HG02870 (cell line): ENCODE measurements around the gene UQCC3.
"Not testable (repeated sequence)": the region's sequence is repeated elsewhere in the genome, so short reads cannot be mapped to it uniquely, and the experiment has no call there.

ENCODE experiments used
- ATAC-seq: cut with Tn5 transposase; IDR thresholded peaks from one replicate; pipeline ENCODE4 v1.9.1; 2021; ENCODE audit warnings: mild to moderate bottlenecking, moderate library complexity; ENCODE audit not compliant: unreplicated experiment

The UQCC3 gene, protein sequence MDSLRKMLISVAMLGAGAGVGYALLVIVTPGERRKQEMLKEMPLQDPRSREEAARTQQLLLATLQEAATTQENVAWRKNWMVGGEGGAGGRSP

DNA sequence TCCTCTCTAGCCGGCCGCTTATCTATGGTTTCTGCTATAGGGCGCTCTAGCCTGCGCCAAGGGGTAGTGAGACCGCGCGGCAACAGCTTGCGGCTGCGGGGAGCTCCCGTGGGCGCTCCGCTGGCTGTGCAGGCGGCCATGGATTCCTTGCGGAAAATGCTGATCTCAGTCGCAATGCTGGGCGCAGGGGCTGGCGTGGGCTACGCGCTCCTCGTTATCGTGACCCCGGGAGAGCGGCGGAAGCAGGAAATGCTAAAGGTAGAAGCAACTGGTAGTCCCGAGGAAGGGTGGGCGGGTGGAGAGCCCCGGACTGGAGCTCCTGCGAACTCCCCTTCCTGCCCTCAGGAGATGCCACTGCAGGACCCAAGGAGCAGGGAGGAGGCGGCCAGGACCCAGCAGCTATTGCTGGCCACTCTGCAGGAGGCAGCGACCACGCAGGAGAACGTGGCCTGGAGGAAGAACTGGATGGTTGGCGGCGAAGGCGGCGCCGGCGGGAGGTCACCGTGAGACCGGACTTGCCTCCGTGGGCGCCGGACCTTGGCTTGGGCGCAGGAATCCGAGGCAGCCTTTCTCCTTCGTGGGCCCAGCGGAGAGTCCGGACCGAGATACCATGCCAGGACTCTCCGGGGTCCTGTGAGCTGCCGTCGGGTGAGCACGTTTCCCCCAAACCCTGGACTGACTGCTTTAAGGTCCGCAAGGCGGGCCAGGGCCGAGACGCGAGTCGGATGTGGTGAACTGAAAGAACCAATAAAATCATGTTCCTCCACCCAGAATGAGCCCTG, at the start of gene UQCC3, which contains the start of gene LBHD1:
Gene UQCC3 (plus strand): TSS at position 66 of the 782 bp plus-strand sequence. CDS start 73 bp downstream, at position 139.
Gene LBHD1 (minus strand): TSS at position 660 of the 782 bp plus-strand sequence. CDS start 2,236 bp downstream, outside the sequence.
- ATAC-seq = peak; percentile 57

DNA sequence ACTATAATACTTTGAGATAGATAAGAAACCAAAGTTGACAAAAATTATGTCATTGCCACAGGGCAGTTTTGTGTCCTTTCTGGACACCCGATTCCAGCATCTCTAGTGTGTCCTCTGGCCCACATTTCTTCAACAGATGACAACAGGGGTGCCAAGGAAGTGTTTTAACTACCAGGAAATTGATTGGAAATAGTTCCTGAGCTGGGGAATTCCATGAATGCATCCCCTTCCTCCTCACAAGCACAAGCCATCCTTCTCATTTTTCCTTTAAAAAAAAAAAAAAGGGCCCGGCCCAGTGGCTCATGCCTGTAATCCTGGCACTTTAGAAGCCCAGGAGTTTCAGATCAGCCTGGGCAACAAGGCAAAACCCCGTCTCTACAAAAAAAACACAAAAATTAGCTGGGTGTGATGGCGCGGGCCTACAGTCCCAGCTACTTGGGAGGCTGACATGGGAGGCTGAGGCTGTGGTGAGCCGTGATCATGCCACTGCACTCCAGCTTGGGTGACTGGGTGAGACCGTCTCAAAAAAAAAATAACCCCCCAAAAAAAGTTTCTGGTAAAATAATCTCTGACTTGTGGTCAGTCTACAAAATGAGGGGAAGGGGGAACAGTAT, 48.9 kb upstream of the UQCC3 start:
- no peak for ATAC-seq

DNA sequence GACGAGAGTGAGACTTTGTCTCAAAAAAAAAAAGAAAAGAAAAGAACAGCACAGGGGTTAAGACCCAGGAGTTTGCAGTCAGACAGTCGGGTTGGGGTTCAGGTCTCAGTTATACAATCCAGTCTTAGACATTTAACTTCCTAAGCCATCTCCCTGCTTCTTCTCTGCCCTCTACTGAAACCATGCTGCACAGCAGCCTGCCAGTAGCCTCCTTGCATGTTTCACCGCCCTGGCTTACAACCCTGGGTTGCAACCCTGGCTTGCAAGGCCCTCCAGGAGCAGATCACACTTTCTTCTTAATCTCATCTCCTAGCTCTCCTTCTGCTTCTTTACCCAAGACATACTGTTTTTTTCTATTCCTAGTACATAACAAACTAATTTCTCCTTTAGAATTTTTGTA, 43.8 kb upstream of the UQCC3 start:
- no peak for ATAC-seq

DNA sequence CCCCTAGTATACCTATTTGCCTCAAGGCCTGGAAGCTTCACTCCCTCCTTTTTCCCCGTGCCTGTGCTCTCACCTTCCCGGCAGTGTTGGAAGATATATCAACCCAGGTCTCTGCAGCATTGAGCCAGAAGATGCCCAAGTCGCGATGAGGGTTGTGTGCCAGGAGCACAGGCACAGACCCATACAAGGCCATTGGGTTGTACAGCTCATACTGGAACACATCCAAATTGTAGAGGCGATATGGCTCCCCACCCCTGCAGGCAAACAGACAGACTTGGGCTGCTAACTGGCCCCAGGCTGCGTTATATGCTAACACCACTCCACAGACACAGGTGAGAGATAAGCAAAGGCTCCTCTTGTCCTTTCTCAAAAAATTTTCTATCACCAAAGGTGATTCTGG, 39.0 kb upstream of the UQCC3 start:
- ATAC-seq = no peak

DNA sequence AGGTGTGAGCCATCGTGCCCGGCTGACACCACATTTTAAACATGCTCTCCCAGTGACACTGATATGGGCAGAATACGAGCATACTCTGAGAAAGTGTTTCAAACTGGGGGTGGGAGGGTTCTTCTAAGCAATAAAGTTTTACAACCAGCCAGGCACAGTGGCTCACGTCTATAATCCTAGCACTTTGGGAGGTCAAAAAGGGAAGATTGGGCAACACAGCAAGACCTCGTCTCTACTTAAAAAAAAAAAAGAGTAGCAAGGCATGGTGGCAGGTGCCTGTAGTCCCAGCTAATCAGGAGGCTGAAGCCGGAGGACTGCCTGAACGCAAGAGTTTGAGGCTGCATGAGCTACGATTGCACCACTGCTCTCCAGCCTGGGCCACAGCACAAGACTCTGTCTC, 27.3 kb upstream of the UQCC3 start:
- ATAC-seq = no peak

DNA sequence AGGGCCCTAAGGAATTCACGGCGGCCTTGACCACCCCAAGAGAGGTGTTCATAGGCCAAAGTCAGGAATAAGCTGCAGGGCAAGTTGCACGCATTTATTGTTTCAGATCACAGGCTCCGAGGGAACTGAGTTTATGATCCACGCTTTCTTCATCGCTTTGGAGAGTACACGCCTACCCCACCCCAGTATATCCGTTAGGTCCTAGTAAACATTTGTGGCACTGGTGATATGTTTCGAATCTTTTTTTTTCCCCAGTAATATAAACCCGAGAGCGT, 25.9 kb upstream of the UQCC3 start:
- no peak for ATAC-seq

DNA sequence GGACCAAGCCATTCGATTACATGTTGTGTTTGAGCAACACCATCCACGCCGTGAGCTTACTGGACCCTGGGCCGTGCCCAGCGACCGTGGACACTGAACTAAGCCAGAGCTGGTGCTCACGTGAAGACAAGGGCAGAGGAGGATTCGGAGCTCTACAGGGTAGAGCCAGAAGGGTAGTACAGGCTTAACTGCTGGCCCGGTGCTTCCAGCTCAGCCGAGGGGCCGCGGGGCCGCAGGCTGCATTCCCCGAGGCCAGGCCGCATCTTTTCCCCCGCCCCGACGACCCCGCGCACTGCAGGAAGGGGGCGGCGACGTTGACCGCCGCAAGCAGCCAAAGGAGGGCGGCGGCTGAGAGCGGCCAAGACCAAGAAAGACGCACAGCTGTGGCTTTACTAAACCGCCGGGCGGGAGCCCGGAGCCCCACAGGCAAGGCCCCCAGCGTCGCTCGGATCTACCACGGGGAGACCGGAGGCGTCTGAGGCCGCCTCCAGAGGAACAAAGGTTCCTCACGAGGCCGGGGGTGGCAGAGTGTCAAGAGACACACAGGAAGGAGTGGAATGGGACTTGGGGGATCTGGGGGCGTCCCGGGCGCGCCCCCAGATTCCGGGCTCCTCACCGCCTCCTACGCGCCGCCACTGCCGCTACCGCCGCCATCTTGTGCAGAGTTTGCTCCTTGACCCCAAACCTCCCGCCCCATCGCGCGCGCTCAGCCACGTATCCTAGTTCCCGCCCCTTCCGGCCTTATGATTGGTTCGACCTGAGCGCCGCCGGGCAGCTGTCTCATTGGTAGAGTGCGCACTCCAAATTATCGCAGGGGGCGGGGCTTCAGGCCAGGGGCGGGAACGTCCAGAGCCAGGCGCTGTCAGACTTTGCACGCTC, 25.3 kb upstream of the UQCC3 start, which contains the start of gene GANAB:
Gene GANAB (minus strand): TSS at position 668 of the 879 bp plus-strand sequence. CDS start 14 bp downstream, at position 654.
- peak; percentile 90 for ATAC-seq

DNA sequence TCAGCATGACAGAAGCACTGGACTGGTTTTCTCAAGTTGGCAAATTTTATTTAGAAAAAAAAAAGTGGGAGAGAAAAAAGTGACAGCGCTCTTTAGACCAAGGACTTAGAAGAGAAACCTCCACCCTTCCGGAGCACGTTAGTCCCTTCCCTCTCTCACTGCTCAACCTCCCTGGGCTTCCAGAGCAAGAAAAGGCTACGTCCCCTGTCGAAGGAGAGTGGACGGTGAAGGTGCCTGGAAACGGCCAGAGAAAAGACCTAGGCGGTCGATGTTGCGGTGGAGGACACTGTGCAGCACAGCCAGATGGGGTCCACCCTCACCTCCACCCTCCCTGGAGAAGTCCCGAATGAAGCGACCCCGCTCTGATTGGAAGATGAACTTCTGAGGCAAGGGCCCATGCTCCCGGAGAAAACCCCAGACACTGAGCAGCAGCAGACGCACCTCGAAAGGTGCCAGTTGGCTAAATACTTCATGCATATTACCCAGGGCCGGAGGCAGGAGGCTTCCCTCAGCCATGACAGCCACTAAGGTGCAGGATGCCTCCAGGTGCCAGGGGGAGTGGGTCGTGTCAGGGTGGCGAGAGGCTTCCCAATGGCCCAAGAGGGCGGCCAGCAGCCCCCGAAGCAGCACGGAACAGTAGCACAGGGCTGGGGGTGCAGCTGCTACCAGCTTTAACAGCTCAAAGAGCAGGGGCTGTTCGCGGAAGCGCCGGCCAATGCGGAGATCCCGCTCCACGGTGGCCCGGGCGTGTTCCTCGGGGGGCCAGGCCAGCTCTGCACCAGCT, 24.5 kb upstream of the UQCC3 start:
- ATAC-seq = no peak

DNA sequence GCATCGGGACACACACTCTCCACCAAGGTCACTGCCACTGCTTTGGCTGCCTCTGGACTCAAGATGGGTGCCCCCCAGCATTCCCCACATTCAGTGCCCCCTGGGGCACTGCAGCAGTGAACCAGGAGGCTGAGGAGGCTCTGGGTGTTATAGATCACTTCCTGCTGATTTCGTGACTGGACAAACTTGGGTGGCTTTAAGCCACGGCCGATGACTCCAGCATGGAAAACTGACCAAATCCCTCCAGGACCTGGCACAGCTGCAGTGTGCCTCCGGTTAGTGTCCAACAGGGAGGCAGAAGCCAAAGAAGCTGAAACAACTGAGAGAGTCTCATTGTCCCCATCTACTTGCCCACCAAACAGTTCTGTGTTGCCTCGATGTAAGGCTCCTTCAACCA, 23.9 kb upstream of the UQCC3 start:
- ATAC-seq = no peak

DNA sequence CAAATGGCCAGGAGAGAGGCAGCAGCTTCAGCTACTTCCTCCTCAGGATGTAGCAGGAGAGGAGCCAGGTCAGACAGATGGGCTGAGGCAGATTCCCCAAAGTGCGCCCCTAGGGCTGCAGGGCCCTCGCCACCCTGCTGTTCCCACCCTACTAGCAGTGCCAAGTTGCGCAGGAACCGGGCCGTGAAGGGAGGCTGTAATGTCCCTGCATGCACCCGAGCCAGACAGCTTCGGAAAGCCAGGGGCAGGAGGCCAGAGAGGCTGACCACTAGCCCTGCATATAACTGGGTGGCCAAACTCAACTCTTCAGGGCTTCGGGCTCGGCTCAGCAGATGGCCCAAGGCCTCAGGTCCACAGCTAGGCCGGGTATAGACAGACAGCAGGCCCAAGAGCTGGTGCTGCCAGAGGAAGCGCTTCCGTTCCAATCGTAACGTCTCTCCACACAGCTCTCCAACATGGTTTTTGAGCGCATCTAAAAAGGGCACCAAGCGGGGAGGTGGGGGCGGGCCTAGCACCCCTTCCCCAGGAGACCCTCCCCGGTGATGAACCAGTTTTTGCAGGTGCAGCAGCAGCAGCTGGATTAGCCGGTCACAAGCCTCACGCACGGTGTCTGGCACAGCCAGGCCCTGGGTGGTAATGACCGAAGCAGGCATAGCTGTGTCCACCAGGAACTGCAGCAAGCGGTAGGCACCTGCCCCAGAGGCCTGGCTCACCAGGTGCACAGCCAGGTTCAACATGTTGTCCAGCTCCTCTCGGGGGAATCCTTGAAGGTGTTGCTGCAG, 23.1 kb upstream of the UQCC3 start:
- ATAC-seq = no peak

DNA sequence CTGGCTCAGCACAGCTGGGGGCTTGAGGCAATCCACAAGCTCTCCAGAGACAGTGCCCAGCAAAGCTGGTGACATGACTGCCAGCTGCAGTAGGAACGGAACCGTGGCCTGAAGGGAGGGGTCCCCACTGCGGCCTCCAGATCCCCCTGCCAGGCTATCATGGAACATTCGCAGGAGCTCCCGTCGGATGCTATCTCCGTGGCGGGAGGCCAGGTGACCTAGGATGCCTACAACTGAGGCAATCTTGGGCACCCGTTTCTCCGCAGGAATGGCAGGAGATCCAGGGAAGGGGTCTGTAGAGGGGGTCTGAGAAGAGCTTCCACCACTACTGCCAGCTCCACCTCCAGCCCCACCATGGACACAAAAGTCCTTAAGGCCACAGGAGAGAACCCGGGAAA, 22.5 kb upstream of the UQCC3 start:
- no peak for ATAC-seq

DNA sequence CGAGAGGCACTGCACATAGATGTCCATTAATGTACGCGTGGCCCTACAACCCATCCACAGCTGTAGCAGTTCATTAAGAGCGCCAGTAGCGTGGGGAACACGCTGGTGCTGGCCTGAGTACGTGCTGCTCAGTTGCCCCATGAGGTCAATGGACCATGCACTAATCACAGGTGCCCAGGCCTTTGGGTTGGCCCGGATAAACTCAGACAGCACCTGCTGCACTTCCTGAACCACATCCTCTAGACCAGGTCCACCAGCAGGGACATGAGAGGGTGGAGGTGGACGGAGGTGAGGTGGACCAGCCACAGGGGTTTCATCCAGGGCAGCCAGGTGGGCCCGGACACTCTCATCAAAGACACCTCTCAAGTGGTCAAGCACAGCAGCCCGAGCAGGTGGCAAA, 22.0 kb upstream of the UQCC3 start:
- ATAC-seq = no peak

DNA sequence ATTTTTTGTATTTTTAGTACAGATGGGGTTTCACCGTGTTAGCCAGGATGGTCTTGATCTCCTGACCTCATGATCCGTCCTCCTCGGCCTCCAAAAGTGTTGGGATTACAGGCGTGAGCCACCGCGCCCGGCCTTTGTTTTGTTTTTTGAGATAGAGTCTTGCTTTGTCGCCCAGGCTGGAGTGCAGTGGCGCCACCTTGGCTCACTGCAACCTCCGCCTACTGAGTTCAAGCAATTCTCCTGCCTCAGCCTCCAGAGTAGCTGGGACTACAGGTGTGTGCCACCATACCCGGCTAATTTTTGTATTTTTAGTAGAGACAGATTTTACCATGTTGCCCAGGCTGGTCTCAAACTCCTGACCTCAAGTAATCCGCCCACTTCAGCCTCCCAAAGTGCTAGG, 21.2 kb upstream of the UQCC3 start:
- not testable (repeated sequence) for ATAC-seq

DNA sequence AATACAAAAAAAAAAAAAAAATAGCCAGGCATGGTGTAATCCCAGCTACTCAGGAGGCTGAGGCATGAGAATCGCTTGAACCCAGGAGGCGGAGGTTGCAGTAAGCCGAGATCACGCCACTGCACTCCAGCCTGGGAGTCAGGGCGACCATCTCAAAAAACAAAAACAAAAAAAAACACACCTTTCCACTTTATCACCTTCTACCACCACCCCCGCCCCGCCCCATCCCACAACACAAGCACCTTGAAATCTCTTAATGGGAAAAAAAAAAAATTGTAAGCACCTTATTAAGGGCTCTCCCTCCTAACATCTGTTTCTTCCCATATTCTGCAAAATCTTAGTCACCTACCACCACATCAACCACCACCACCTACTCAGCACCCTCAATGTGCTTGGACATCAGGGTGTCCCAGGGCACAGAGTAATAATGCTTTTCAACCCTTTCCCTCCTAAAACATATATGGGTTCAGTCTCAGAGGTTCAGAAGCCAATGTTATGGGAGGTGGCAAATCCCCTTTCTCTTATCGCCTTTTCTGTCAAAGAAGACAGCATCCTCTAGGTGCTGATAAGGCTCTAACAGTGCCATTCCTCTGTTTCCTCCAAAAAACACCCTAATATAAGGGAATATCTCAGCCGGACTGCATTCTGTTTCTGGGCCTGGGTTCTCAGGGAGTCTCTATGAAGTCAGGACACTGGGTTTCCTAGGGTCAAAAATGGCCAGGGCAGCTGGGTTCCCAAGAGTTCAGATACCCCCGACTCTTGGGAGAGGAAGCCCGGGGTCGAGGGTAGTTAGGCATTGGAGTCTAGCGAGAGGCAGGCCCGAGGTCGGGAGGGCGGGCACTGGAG, 19.1 kb upstream of the UQCC3 start:
- ATAC-seq = no peak

DNA sequence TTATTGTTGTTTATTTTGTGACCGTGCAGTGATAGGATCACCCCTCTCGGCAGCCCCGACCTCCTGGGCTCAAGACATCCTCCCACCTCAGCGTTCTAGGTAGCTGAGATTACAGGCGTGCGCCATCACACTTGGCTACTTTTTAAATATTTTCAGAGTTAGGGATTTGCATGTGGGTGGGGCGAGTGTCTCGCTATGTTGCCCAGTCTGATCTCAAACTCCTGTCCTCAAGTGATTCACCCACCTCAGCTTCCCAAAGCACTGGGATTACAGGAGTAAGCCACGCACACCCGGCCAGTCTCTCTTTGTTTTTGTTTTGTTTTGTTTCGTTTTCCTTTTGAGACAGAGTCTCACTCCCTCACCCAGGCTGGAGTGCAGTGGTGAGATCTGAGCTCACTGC, 17.2 kb upstream of the UQCC3 start:
- no peak for ATAC-seq

DNA sequence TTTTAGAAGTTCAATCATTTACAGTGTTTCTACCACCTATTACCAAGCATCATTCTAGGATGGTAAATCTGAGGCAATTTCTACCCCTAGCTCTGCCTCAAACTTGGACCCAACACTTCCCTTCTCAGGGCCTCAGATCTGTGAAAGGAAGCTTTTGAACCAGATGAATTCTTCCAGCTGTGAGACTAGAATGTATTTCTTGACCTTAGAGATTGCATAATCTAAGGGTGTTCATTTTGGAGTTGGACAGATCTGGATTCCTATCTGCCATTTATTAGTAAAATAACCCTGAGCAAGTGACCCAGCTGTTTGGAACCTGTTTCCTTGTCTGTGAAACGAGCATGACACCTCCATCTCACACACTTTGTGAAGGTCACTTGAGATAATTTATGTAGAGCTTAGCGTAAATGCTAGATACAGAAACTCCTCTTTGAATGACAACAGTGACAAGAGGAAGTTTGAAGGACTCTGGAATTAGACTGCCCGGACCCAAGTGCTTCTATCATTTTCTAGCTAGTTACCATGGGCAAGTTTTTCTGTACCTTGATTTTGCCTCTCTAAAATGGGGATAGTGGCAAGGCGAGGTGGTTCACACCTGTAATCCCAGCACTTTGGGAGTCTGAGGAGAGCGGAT, 14.6 kb upstream of the UQCC3 start:
- no peak for ATAC-seq

DNA sequence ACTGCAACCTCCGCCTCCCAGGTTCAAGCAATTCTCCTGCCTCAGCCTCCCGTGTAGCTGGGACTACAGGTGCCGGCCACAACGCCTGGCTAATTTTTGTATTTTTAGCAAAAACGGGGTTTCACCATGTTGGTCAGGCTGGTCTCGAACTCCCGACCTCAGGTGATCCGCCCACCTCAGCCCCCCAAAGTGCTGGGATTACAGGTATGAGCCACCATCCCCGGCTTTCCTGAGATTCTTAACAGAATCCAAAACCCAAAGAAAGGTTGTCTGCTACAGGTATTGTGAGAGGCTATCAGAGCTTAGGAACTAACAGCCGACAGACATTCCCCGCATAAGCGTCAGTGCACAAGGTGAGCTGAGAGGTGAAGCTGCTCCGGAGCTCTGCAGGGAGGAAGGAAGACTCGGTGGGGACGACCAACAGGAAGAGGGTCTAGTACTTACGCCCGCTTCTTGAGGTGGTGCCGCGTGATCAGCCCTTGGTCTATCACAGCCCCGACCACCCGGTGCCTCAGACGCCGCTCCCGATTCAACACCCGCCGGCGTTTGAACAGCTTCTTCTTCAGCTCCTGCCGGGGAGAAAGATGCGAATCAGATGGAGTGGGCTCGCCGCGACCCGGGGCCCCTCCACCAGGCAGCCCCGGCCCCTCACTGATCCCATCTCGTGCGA, 6.9 kb upstream of the UQCC3 start:
- ATAC-seq = peak; percentile 10

DNA sequence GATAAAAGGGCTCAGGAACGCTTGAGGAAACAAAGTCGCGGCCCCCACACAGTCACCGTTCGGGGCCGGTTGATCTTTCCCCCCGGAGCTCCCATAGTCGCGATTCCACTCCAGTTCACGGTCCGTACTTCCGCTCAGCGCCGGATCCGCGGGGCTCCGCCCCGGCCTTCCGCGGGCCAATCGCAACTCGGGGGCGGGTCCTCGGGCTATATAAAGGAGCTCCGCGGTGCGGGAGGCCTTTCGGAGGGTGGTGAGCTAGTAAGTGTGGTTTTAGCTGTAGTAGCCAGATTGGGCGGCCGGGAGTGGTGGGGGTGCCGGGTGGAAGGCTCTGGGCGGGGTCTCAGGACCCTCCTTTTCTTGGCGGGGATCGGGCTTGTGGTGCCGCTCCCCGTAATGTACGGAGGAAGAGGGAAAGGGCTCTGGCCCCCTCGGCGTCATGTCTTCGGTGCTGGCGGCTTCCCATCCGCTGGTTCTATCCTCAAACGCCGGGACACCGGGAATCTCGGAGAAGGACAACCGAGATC, 6.3 kb upstream of the UQCC3 start, which contains the start of the genes C11orf98 and CSKMT:
Gene C11orf98 (minus strand): TSS at position 136 of the 524 bp plus-strand sequence. CDS start 41 bp downstream, at position 95.
Gene CSKMT (plus strand): TSS at position 238 of the 524 bp plus-strand sequence. CDS start 568 bp downstream, outside the sequence.
- ATAC-seq = peak; percentile 78
